ENCODE data around the gene RPS6KL1. TPM values are rescaled to one million over a fixed set of nuclear protein-coding genes. Genes with fewer than 3 reads are reported as not detected.

The RPS6KL1 gene
- total RNA-seq, 1 experiment from 2014 or later: 18.8 TPM

- no peak overlapping the region for H3K56ac ChIP-seq (ENCODE audit: insufficient read length, low read depth, low read length)
- no peak overlapping the region for H2BK5ac ChIP-seq (ENCODE audit: insufficient read length, low read length)
- H3K27me3 Mint-ChIP-seq (ENCODE audit: low read depth): no peaks in the 10 kb centered on the region
- no peak overlapping the region for H2BK120ac ChIP-seq (ENCODE audit: low read depth, low read length, poor library complexity, severe bottlenecking)
- DNase-seq: no peak
- no CpG with 5 or more reads among the region's 6 CpGs for WGBS (ENCODE audit: extremely low coverage, insufficient read length, low lambda C conversion rate)
- H3K23ac ChIP-seq (ENCODE audit: insufficient read length, low read depth, low read length): no peak overlapping the region
- H2AFZ ChIP-seq (ENCODE audit: low read length): no peak overlapping the region
- H3K4me2 ChIP-seq (ENCODE audit: insufficient read depth, insufficient read length, low read length): no peak overlapping the region
- H4K5ac ChIP-seq (ENCODE audit: insufficient read length, low read depth, low read length): no peak overlapping the region
- H3K9me3 ChIP-seq (ENCODE audit: control insufficient read depth, low read depth, low read length): no peaks in the 10 kb centered on the region
- no peak overlapping the region for H3K27ac ChIP-seq (ENCODE audit: insufficient read length, low read depth, low read length)
- no peak overlapping the region for H2BK15ac ChIP-seq (ENCODE audit: low read depth, low read length)
- no peaks in the 10 kb centered on the region for H3K23me2 ChIP-seq (ENCODE audit: insufficient read length, low read depth, low read length, poor library complexity, severe bottlenecking)
- 0 out of 7 replicates have a peak overlapping the region, but pooled peaks of 1 of the 3 experiments have one; percentile 32 for H3K27ac Mint-ChIP-seq
- no peaks in the 10 kb centered on the region for H4K20me1 ChIP-seq (ENCODE audit: control insufficient read depth, insufficient read depth, insufficient read length)
- no peaks in the 10 kb centered on the region for H3K9me3 Mint-ChIP-seq
- no peak overlapping the region for H3K18ac ChIP-seq (ENCODE audit: insufficient read length, low read depth, low read length)
- H3K4ac ChIP-seq (ENCODE audit: low read depth, low read length): no peak overlapping the region
- H2BK12ac ChIP-seq (ENCODE audit: insufficient read length, low read depth, low read length): no peak overlapping the region
- H2BK20ac ChIP-seq (ENCODE audit: low read depth, low read length, poor library complexity, severe bottlenecking): no peak overlapping the region
- H4K8ac ChIP-seq (replicated peaks; ENCODE audit: insufficient read length, low read depth, low read length): no peak overlapping the region
- no peaks in the 10 kb centered on the region; the same call in 1 of the 2 replicates for H3K4me1 ChIP-seq (ENCODE audit: insufficient read depth, low read length)
- peaks cover 13 to 15% of the 10 kb centered on the region in 2 experiments for H3K4me1 Mint-ChIP-seq
- no peak for TF ChIP-seq CTCF (conservative IDR thresholded peaks at IDR 0.05)
- no peak overlapping the region for H3K14ac ChIP-seq (ENCODE audit: insufficient read depth, low read length)
- H3K27me3 ChIP-seq (ENCODE audit: insufficient read depth, low read length): no peaks in the 10 kb centered on the region
- H3K36me3 Mint-ChIP-seq (ENCODE audit: insufficient read depth in 1 of 3, low read depth in 3 of 3): peaks cover 54 to 82% (median 78%) of the 10 kb centered on the region in 3 experiments
- H2AK5ac ChIP-seq (ENCODE audit: insufficient read length, low read length): no peak overlapping the region
- no peak overlapping the region for H4K91ac ChIP-seq (ENCODE audit: insufficient read length, low read depth, low read length)
- H3K79me2 ChIP-seq (ENCODE audit: insufficient read depth, low read length): peaks cover 6% of the 10 kb centered on the region; the same call in 1 of the 2 replicates
- no peak overlapping the region for H3K4me3 Mint-ChIP-seq
- H3T11ph ChIP-seq (ENCODE audit: low read length): no peak overlapping the region
- H3K79me1 ChIP-seq (ENCODE audit: insufficient read depth, low read depth, low read length, poor library complexity, severe bottlenecking): peaks cover 8% of the 10 kb centered on the region
- no peak overlapping the region for H3K9ac ChIP-seq (ENCODE audit: extremely low read depth, insufficient read length, low read length)
These were observed 31.2 kb downstream of the RPS6KL1 start for GRCh38 chr14:74891870-74892269.
